A673 (cell line): ENCODE data around the gene PLXNA1. TPM values are rescaled to one million over a fixed set of nuclear protein-coding genes. Genes with fewer than 3 reads are reported as not detected.
A peak's percentile ranks its signal among the peaks of the same experiment; 100 is the strongest.

ENCODE experiments used
- BruUV-seq: library from RNA; stranded (reverse); fragments of 400-500 nt; replicated peaks from 2 replicates; lab custom pipeline; 2021; lab: Mats Ljungman, UMichigan
- CTCF ChIA-PET: fragments of 300-600 bp; sonication (Branson Sonifier 250); formaldehyde crosslinking; loops from one replicate; lab custom pipeline; 2022; ENCODE audit warnings: antibody characterized with exemption; lab: Charles Lee
- POLR2A ChIA-PET: fragments of 300-600 bp; sonication (Branson Sonifier 250); formaldehyde crosslinking; loops from one replicate; lab custom pipeline; 2022; ENCODE audit warnings: antibody characterized with exemption; ENCODE audit not compliant: low non-redundant PET; lab: Charles Lee
- DNase-seq: peaks from one replicate; pipeline ENCODE4 v3.0.0-alpha.2; 2015; ENCODE audit warnings: low spot score
- H3K27ac ChIP-seq: fragments of 200-600 bp; sonication (generic); 2 replicates; pipeline ENCODE4 v1.5.1; 2016; ENCODE audit warnings: mixed run types, low read depth, mild to moderate bottlenecking, mixed read lengths, antibody characterized with exemption, low read length; ENCODE audit not compliant: poor library complexity, severe bottlenecking
- H3K27me3 ChIP-seq: fragments of 200-600 bp; sonication (generic); replicated peaks from 2 replicates; pipeline ENCODE4 v1.6.1; 2017; ENCODE audit warnings: mixed run types, low read depth, mild to moderate bottlenecking, mixed read lengths, antibody characterized with exemption, low read length; ENCODE audit not compliant: insufficient read depth, poor library complexity
- H3K36me3 ChIP-seq: fragments of 200-600 bp; sonication (generic); 2 replicates; pipeline ENCODE4 v1.6.1; 2016; ENCODE audit warnings: mixed run types, mild to moderate bottlenecking, mixed read lengths, antibody characterized with exemption, low read length; ENCODE audit not compliant: insufficient read depth, poor library complexity, severe bottlenecking
- H3K4me1 ChIP-seq: fragments of 200-600 bp; sonication (generic); 2 replicates; pipeline ENCODE4 v1.6.1; 2017; ENCODE audit warnings: mixed run types, mild to moderate bottlenecking, mixed read lengths, antibody characterized with exemption, low read length; ENCODE audit not compliant: insufficient read depth, poor library complexity, severe bottlenecking
- H3K4me3 ChIP-seq: fragments of 200-600 bp; sonication (generic); 2 replicates; pipeline ENCODE4 v1.5.1; 2016; ENCODE audit warnings: low read depth, mixed run types, mild to moderate bottlenecking, mixed read lengths, low read length; ENCODE audit not compliant: poor library complexity, severe bottlenecking
- H3K9me3 ChIP-seq: fragments of 200-600 bp; sonication (generic); 2 replicates; pipeline ENCODE4 v1.6.1; 2016; ENCODE audit warnings: mixed run types, low read depth, mild to moderate bottlenecking, mixed read lengths, antibody characterized with exemption, low read length; ENCODE audit not compliant: poor library complexity, severe bottlenecking
- EZH2 ChIP-seq: fragments of 200-600 bp; sonication (generic); IDR thresholded peaks from 2 replicates; pipeline ENCODE4 v1.6.1; 2017; ENCODE audit warnings: borderline replicate concordance, low read depth, mild to moderate bottlenecking, mixed read lengths, antibody characterized with exemption, low read length; ENCODE audit not compliant: poor library complexity, severe bottlenecking
- intact Hi-C: fragments of 100-400 bp; cut with micrococcal nuclease; formaldehyde crosslinking; loops from one replicate; pipeline ENCODE4 v1.10.0; 2022; ENCODE audit not compliant: unreplicated experiment
- total RNA-seq: library from RNA; stranded (reverse); gene quantifications from 2 replicates; pipeline ENCODE4 v1.2.3, GENCODE V29; 2021
- TF ChIP-seq, protein P1 (sequence below): fragments of 300-800, 200-600 bp; sonication (generic); conservative IDR thresholded peaks from 2 replicates; pipeline ENCODE4 v1.5.1; 2017; ENCODE audit warnings: low read depth, mild to moderate bottlenecking, antibody characterized with exemption, low read length, moderate library complexity, mixed read lengths

Gene PLXNA1
- total RNA-seq, 1 experiment from 2014 or later = 33.6 TPM

- no peak for DNase-seq
- H3K9me3 ChIP-seq = no peaks in the 10 kb centered on the region
- BruUV-seq = no TSS peak
- H3K4me1 ChIP-seq = peaks cover 18% of the 10 kb centered on the region
- H3K4me3 ChIP-seq = no peak overlapping the region
- intact Hi-C loops = no loop called here
- peaks cover 13% of the 10 kb centered on the region for H3K36me3 ChIP-seq
- TF ChIP-seq, protein P1, sequence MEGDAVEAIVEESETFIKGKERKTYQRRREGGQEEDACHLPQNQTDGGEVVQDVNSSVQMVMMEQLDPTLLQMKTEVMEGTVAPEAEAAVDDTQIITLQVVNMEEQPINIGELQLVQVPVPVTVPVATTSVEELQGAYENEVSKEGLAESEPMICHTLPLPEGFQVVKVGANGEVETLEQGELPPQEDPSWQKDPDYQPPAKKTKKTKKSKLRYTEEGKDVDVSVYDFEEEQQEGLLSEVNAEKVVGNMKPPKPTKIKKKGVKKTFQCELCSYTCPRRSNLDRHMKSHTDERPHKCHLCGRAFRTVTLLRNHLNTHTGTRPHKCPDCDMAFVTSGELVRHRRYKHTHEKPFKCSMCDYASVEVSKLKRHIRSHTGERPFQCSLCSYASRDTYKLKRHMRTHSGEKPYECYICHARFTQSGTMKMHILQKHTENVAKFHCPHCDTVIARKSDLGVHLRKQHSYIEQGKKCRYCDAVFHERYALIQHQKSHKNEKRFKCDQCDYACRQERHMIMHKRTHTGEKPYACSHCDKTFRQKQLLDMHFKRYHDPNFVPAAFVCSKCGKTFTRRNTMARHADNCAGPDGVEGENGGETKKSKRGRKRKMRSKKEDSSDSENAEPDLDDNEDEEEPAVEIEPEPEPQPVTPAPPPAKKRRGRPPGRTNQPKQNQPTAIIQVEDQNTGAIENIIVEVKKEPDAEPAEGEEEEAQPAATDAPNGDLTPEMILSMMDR = no peak
- TF ChIP-seq EZH2 = no peak
- no peak overlapping the region for H3K27ac ChIP-seq
- POLR2A ChIA-PET = no interaction called here
- H3K27me3 ChIP-seq = no peaks in the 10 kb centered on the region
- CTCF ChIA-PET = no interaction called here
Measured at GRCh38 chr3:126992776-126993175, 9.9 kb downstream of the PLXNA1 start.

DNA sequence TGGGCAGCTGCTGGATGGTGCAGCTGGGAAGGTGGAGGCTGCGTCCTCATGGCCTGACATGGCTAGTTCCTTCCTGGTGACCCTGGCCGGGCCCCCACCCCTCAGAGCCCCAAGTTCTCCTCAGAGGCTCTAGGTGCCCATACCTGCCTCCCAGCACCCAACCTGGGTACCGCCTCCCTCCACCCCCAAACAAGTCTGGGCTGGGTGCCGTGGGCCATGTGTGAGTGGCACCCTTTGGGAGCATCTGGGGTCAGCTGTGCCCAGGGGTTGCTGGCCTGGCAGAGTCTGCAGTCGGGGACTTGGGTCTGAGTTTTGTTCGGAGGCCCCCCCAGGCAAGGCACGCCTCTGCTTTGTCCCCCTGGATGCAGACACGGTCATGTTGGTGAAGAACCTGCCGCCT, 10.5 kb downstream of the PLXNA1 start:
- ChIA-PET POLR2A (no interaction called here), CTCF (interaction anchor here (0.6 kb wide), 1 partner anchor 480 kb away, joined by 3 read pairs; no protein-coding TSS in a partner anchor)
- no peak for DNase-seq
- no peak overlapping the region for H3K4me3 ChIP-seq
- peaks cover 13% of the 10 kb centered on the region for H3K36me3 ChIP-seq
- no peaks in the 10 kb centered on the region for H3K9me3 ChIP-seq
- intact Hi-C loops = no loop called here
- H3K27me3 ChIP-seq = no peaks in the 10 kb centered on the region
- H3K27ac ChIP-seq = no peak overlapping the region
- no TSS peak for BruUV-seq
- peaks cover 19% of the 10 kb centered on the region for H3K4me1 ChIP-seq
- no peak for TF ChIP-seq EZH2
- TF ChIP-seq, protein P1 = no peak

GRCh38 chr3:126994661-126995245, 11.8 kb downstream of the PLXNA1 start:
- CTCF ChIA-PET = no interaction called here
- H3K27ac ChIP-seq = peak overlapping the region; percentile 57
- POLR2A ChIA-PET = no interaction called here
- peak; percentile 52 for DNase-seq
- H3K4me3 ChIP-seq = no peak overlapping the region
- intact Hi-C loops = no loop called here
- peaks cover 8% of the 10 kb centered on the region for H3K36me3 ChIP-seq
- TF ChIP-seq, protein P1 = no peak
- no peak for TF ChIP-seq EZH2
- H3K9me3 ChIP-seq = no peaks in the 10 kb centered on the region
- BruUV-seq = no TSS peak
- H3K27me3 ChIP-seq = no peaks in the 10 kb centered on the region
- H3K4me1 ChIP-seq = peaks cover 28% of the 10 kb centered on the region
